Keratinocyte (primary cell): ENCODE measurements around the gene CD244.

ENCODE experiments used
- CTCF ChIP-seq, 3 experiments: IDR thresholded peaks in 1 of 3; conservative IDR thresholded peaks in 1 of 3; optimal IDR thresholded peaks in 1 of 3; 2 replicates in 2 of 3; 3 replicates in 1 of 3; pipeline versions ENCODE3 to v1.5.1; 2011; ENCODE audit warnings: low read length in 3 of 3, mild to moderate bottlenecking in 3 of 3, moderate library complexity in 2 of 3, control low read depth in 1 of 3, inconsistent platforms in 1 of 3; ENCODE audit not compliant: insufficient read depth in 2 of 3; ENCODE audit errors: extremely low read depth in 1 of 3
- EZH2 ChIP-seq: IDR thresholded peaks from one replicate; pipeline ENCODE4 v1.6.1; 2012; ENCODE audit warnings: inconsistent platforms, mild to moderate bottlenecking, low read length, moderate library complexity

GRCh38 chr1:160860840-160861505, 1.7 kb downstream of the CD244 start:
- no peak for TF ChIP-seq CTCF (optimal IDR thresholded peaks at IDR 0.05 in 1 of 3, IDR thresholded peaks at IDR 0.05 in 1 of 3, conservative IDR thresholded peaks at IDR 0.05 in 1 of 3; ENCODE audit: extremely low read depth in 1 of 3, insufficient read depth in 2 of 3, low read length in 3 of 3)
- TF ChIP-seq EZH2, result no peak
